Neutrophil (primary cell): Measurements from ENCODE around the gene ZNF610.
"Not testable (repeated sequence)": the region's sequence is repeated elsewhere in the genome, so short reads cannot be mapped to it uniquely, and the experiment has no call there.

Experiments
- H3K27ac ChIP-seq: fragments of 200-600 bp; sonication (generic); 2 replicates; pipeline ENCODE4 v1.5.1; 2016; ENCODE audit warnings: mild to moderate bottlenecking, moderate library complexity
- H3K27me3 ChIP-seq: fragments of 200-600 bp; sonication (generic); 2 replicates; pipeline ENCODE4 v1.6.0; 2016; ENCODE audit warnings: mild to moderate bottlenecking
- H3K36me3 ChIP-seq: fragments of 200-600 bp; sonication (generic); 2 replicates; pipeline ENCODE4 v1.5.1; 2017
- H3K4me1 ChIP-seq, 2 experiments: fragments of 200-600 bp in 1 of 2; sonication (generic) in 1 of 2; 1 replicate in 1 of 2; 2 replicates in 1 of 2; pipeline versions ENCODE4 v1.5.1 to v1.6.1; 2013 to 2016; ENCODE audit warnings: low read depth in 1 of 2, low read length in 1 of 2, mild to moderate bottlenecking in 1 of 2, moderate library complexity in 1 of 2; ENCODE audit not compliant: control insufficient read depth in 1 of 2, insufficient read depth in 1 of 2
- H3K4me3 ChIP-seq, 2 experiments: fragments of 200-600 bp in 1 of 2; sonication (generic) in 1 of 2; 1 replicate in 1 of 2; 2 replicates in 1 of 2; pipeline ENCODE4 v1.5.1; 2013 to 2016; ENCODE audit warnings: low read depth in 1 of 2, low read length in 1 of 2, mild to moderate bottlenecking in 1 of 2, moderate library complexity in 1 of 2
- H3K9me3 ChIP-seq: fragments of 200-600 bp; sonication (generic); 2 replicates; pipeline ENCODE4 v1.5.1; 2016
- CTCF ChIP-seq: fragments of 200-600 bp; sonication (generic); IDR thresholded peaks from 2 replicates; pipeline ENCODE4 v1.5.1; 2016; ENCODE audit warnings: antibody characterized with exemption

The ZNF610 gene

GRCh38 chr19:52336117-52336790 lies at the start of gene ZNF610:
Gene ZNF610, plus strand, starts transcription at chr19:52336243. Its CDS starts 12,930 bp downstream, at chr19:52349173.
- TF ChIP-seq CTCF, result no peak
- H3K9me3 ChIP-seq, result peaks cover 48% of the 10 kb centered on the region
- H3K4me3 ChIP-seq, result peak within 1 kb of the TSS; percentile 68 to 75
- H3K27ac ChIP-seq, result peak within 1 kb of the TSS; percentile 18
- no peaks in the 10 kb centered on the region for H3K36me3 ChIP-seq
- peaks cover 8% of the 10 kb centered on the region for H3K27me3 ChIP-seq
- H3K4me1 ChIP-seq, result peaks cover 5 to 8% of the 10 kb centered on the region in 2 experiments

DNA sequence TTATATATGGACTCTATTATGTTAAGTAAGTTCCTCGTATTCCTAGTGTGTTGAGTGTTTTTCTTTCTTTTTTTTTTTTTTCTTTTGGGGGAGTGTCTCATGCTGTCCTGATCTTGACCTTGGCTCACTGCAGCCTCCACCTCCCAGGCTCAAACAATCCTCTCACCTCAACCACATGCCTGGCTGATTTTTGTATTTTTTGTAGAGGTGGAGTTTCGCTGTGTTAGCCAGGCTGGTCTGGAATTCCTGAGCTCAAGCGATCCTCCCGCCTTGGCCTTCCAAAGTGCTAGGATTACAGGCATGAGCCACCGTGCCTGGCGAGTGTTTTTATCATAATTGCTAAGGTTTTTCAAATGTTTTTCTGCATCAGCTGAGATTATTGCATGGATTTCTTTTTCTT lies 49.8 kb upstream of the ZNF610 start:
- Histone ChIP-seq H3K4me3 (no peak overlapping the region), H3K4me1 (no peaks in the 10 kb centered on the region), H3K27ac (no peak overlapping the region), H3K9me3 (peaks cover 12% of the 10 kb centered on the region), H3K27me3 (no peaks in the 10 kb centered on the region), H3K36me3 (peaks cover 61% of the 10 kb centered on the region)
- no peak for TF ChIP-seq CTCF

DNA sequence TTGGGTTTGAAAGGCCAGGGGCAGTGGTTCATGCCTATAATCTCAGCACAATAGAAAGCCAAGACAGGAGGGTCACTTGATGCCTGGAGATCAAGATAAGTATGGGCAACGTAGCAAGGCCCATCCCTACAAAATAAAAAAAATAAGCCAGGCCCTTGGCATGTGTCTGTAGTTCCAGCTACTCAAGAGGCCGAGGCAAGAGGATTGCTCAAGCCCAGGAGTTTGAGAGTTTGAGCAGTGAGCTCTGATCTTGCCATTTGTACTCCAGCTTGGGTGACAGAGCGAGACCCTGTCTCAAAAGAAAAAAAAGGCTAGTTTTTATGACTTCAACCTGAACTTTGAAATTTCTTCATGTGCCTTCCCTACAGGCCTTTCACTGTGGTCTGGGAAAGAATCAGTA lies 44.3 kb upstream of the ZNF610 start:
- peaks cover 28% of the 10 kb centered on the region for H3K36me3 ChIP-seq
- H3K4me3 ChIP-seq, result no peak overlapping the region

DNA sequence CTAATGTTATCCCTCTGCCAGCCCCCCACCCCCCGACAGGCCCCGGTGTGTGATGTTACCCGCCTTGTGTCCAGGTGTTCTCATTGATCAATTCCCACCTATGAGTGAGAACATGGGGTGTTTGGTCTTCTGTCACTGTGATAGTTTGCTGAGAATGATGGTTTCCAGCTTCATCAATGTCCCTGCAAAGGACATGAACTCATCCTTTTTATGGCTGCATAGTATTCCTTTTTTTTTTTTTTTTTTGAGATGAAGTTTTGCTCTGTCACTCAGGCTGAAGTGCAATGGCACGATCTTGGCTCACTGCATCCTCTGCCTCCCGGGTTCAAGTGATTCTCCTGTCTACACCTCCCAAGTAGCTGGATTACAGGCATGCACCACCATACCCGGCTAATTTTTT lies 43.1 kb upstream of the ZNF610 start:
- peaks cover 14 to 16% of the 10 kb centered on the region in 2 experiments for H3K4me1 ChIP-seq
- H3K36me3 ChIP-seq, result peaks cover 27% of the 10 kb centered on the region
- H3K27ac ChIP-seq, H3K4me3 ChIP-seq, H3K27me3 ChIP-seq: not testable (repeated sequence)
- H3K9me3 ChIP-seq, result peaks cover 14% of the 10 kb centered on the region

More for the DNA sequence above, 44.3 kb upstream of the ZNF610 start:
- Histone ChIP-seq H3K27ac (no peak overlapping the region), H3K4me1 (peaks cover 7% of the 10 kb centered on the region in 2 experiments), H3K27me3 (no peaks in the 10 kb centered on the region), H3K9me3 (peaks cover 14% of the 10 kb centered on the region)
- TF ChIP-seq CTCF, result no peak

DNA sequence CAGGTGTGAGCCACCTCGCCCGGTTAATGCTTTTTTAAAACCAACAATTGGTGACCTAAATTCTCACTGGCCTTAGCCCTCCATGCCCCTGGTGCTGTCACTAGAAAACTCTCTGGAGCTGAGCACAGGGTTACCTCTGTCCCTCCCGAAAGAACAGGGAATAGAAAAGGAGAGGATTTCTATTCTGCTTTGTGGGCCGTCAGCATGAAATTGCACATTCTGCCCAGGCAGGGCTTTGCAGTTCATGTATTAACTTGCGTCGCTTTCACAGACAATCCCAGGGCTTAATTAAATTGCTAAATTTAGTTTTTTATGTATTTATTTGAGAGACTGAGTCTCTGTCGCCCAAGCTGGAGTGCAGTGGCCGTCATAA lies 39.7 kb upstream of the ZNF610 start:
- no peaks in the 10 kb centered on the region for H3K27me3 ChIP-seq

More for the DNA sequence above, 39.7 kb upstream of the ZNF610 start:
- Histone ChIP-seq H3K4me1 (peaks cover 14 to 17% of the 10 kb centered on the region in 2 experiments), H3K4me3 (peak overlapping the region; percentile 84 to 95), H3K27ac (peak overlapping the region; percentile 80), H3K9me3 (peaks cover under 1% of the 10 kb centered on the region), H3K36me3 (peaks cover 9% of the 10 kb centered on the region)
- TF ChIP-seq CTCF, result no peak
